Osteocyte (in vitro differentiated cells): ENCODE data around the gene DAO. TPM values are rescaled to one million over a fixed set of nuclear protein-coding genes. Genes with fewer than 3 reads are reported as not detected.

Experiments used
- DNase-seq: peaks from one replicate; pipeline ENCODE4 v3.0.0; 2021; ENCODE audit warnings: mixed read lengths; ENCODE audit not compliant: unreplicated experiment; ENCODE audit errors: extremely low spot score
- H3K27ac Mint-ChIP-seq: one replicate; pipeline ENCODE4 v1.8.0; 2021; ENCODE audit warnings: mild to moderate bottlenecking, mixed read lengths; ENCODE audit not compliant: unreplicated experiment
- H3K27me3 Mint-ChIP-seq: one replicate; pipeline ENCODE4 v1.8.0; 2021; ENCODE audit warnings: mixed read lengths; ENCODE audit not compliant: unreplicated experiment
- H3K36me3 Mint-ChIP-seq: one replicate; pipeline ENCODE4 v1.8.0; 2021; ENCODE audit warnings: mixed read lengths; ENCODE audit not compliant: unreplicated experiment
- H3K4me1 Mint-ChIP-seq: one replicate; pipeline ENCODE4 v1.8.0; 2021; ENCODE audit warnings: mixed read lengths; ENCODE audit not compliant: unreplicated experiment
- H3K4me3 Mint-ChIP-seq: one replicate; pipeline ENCODE4 v1.8.0; 2021; ENCODE audit warnings: mild to moderate bottlenecking, moderate library complexity, mixed read lengths; ENCODE audit not compliant: unreplicated experiment
- H3K9me3 Mint-ChIP-seq: one replicate; pipeline ENCODE4 v1.8.0; 2021; ENCODE audit warnings: mixed read lengths; ENCODE audit not compliant: unreplicated experiment
- long read RNA-seq: library from polyadenylated mRNA; unstranded; transcript quantifications from one replicate; pipeline ENCODE4 v2.0.0, GENCODE V29; 2021
- total RNA-seq: library from RNA; stranded (reverse); gene quantifications from 2 replicates; pipeline ENCODE4 v1.2.1, GENCODE V29; 2021
- TF ChIP-seq, protein P1 (sequence below): fragments of 200-600 bp; sonication (generic); IDR thresholded peaks from 2 replicates; pipeline ENCODE4 v1.5.0; 2021; ENCODE audit warnings: antibody characterized with exemption, mild to moderate bottlenecking, moderate library complexity

DAO gene
- not detected in 2 replicates for total RNA-seq
- long read RNA-seq, result 0 reads

GRCh38 chr12:108879615-108880254, at the start of gene DAO:
Gene DAO, plus strand, starts transcription at chr12:108880092. Its CDS starts 4,915 bp downstream, at chr12:108885007.
- H3K36me3 Mint-ChIP-seq, result no peaks in the 10 kb centered on the region

GRCh38 chr12:108831309-108831991, 48.4 kb upstream of the DAO start:
- TF ChIP-seq, protein P1, sequence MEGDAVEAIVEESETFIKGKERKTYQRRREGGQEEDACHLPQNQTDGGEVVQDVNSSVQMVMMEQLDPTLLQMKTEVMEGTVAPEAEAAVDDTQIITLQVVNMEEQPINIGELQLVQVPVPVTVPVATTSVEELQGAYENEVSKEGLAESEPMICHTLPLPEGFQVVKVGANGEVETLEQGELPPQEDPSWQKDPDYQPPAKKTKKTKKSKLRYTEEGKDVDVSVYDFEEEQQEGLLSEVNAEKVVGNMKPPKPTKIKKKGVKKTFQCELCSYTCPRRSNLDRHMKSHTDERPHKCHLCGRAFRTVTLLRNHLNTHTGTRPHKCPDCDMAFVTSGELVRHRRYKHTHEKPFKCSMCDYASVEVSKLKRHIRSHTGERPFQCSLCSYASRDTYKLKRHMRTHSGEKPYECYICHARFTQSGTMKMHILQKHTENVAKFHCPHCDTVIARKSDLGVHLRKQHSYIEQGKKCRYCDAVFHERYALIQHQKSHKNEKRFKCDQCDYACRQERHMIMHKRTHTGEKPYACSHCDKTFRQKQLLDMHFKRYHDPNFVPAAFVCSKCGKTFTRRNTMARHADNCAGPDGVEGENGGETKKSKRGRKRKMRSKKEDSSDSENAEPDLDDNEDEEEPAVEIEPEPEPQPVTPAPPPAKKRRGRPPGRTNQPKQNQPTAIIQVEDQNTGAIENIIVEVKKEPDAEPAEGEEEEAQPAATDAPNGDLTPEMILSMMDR, result no peak
- DNase-seq, result no peak
- no peak overlapping the region for H3K4me3 Mint-ChIP-seq
- H3K27ac Mint-ChIP-seq, result peak overlapping the region; percentile 99
- H3K4me1 Mint-ChIP-seq, result peaks cover 88% of the 10 kb centered on the region
- no peaks in the 10 kb centered on the region for H3K27me3 Mint-ChIP-seq
- no peaks in the 10 kb centered on the region for H3K9me3 Mint-ChIP-seq
- peaks cover 33% of the 10 kb centered on the region for H3K36me3 Mint-ChIP-seq

More at GRCh38 chr12:108879615-108880254, at the start of gene DAO:
- no peaks in the 10 kb centered on the region for H3K9me3 Mint-ChIP-seq
- H3K27ac Mint-ChIP-seq, result no peak within 1 kb of the TSS
- peaks cover 7% of the 10 kb centered on the region for H3K4me1 Mint-ChIP-seq
- H3K27me3 Mint-ChIP-seq, result no peaks in the 10 kb centered on the region
- no peak within 1 kb of the TSS for H3K4me3 Mint-ChIP-seq
- TF ChIP-seq, protein P1, result no peak
- DNase-seq, result no peak

- no peak overlapping the region for H3K4me3 Mint-ChIP-seq
- DNase-seq, result no peak
- H3K4me1 Mint-ChIP-seq, result peaks cover 88% of the 10 kb centered on the region
Observed at GRCh38 chr12:108832208-108832607, 47.7 kb upstream of the DAO start.

DNA sequence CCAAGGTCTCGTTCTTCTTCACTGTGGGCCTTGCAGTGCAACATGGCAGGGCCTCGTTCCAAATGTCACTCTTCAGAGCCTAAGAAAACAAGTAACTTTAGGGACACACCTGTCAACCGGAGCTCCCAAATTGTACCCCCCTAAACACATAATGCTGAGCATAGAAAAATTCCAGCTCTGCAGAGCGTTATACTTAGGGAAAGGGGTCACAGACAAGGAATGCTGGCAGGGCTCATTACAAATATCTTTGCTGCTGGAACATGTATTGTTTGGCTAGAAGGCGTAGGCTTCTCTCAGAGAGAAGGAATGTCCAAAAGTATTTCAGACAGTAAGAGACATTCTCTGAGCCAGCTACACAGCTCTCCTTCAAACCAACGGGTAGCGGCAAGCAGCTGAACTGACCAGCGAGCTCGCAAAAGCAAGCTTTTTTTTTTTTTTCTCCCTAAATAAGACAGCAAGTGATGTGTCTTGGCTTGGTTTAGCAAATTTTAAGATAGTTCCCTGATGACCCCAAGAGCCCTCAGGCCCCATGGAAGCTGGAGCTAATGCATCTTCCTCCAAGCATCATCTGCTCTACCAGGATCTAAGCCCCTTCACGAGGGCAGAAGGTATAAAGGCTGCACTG, 47.0 kb upstream of the DAO start:
- Mint-ChIP-seq H3K9me3 (no peaks in the 10 kb centered on the region), H3K27ac (peak overlapping the region; percentile 99), H3K36me3 (peaks cover 36% of the 10 kb centered on the region), H3K4me1 (peaks cover 88% of the 10 kb centered on the region), H3K4me3 (peak overlapping the region; percentile 59), H3K27me3 (no peaks in the 10 kb centered on the region)
- TF ChIP-seq, protein P1, result no peak
- no peak for DNase-seq

More at GRCh38 chr12:108832208-108832607, 47.7 kb upstream of the DAO start:
- H3K9me3 Mint-ChIP-seq, result no peaks in the 10 kb centered on the region
- H3K36me3 Mint-ChIP-seq, result peaks cover 35% of the 10 kb centered on the region
- TF ChIP-seq, protein P1, result no peak
- peak overlapping the region; percentile 99 for H3K27ac Mint-ChIP-seq
- H3K27me3 Mint-ChIP-seq, result no peaks in the 10 kb centered on the region

GRCh38 chr12:108833355-108833733, 46.5 kb upstream of the DAO start:
- TF ChIP-seq, protein P1, result no peak
- H3K4me3 Mint-ChIP-seq, result peak overlapping the region; percentile 59
- peaks cover 36% of the 10 kb centered on the region for H3K36me3 Mint-ChIP-seq
- peak overlapping the region; percentile 99 for H3K27ac Mint-ChIP-seq
- H3K4me1 Mint-ChIP-seq, result peaks cover 88% of the 10 kb centered on the region
- DNase-seq, result no peak
- H3K9me3 Mint-ChIP-seq, result no peaks in the 10 kb centered on the region
- no peaks in the 10 kb centered on the region for H3K27me3 Mint-ChIP-seq
